Measurements from ENCODE around the gene ABCD3.

ABCD3 gene

GRCh38 chr1:94527447-94528031, 109.3 kb downstream of the ABCD3 start:
- Histone ChIP-seq H3K4me3 (ENCODE audit: low read length in 2 of 2) (no peak overlapping the region), H3K9ac (ENCODE audit: low read depth, low read length, poor library complexity) (no peak overlapping the region), H3K4me1 (ENCODE audit: control insufficient read depth in 2 of 2, insufficient read depth in 1 of 2, low read depth in 1 of 2, low read length in 2 of 2) (peaks cover 0 to 8% of the 10 kb centered on the region in 2 donors), H3K79me1 (ENCODE audit: low read depth, low read length) (no peaks in the 10 kb centered on the region), H2BK120ac (ENCODE audit: low read depth, low read length) (no peak overlapping the region), H3K4ac (ENCODE audit: low read length) (no peak overlapping the region), H2AFZ (ENCODE audit: low read length) (no peak overlapping the region), H4K8ac (ENCODE audit: low read depth, low read length) (no peak overlapping the region), H2BK15ac (ENCODE audit: low read length) (no peak overlapping the region), H2BK12ac (ENCODE audit: low read length) (no peak overlapping the region), H3K27ac (replicated peaks; ENCODE audit: low read length) (no peak overlapping the region), H3K14ac (ENCODE audit: low read length) (no peak overlapping the region), H3K18ac (ENCODE audit: low read length) (no peak overlapping the region), H3K23ac (ENCODE audit: low read depth, low read length, poor library complexity) (no peak overlapping the region), H3K36me3 (replicated peaks in 1 of 2; ENCODE audit: control insufficient read depth in 2 of 2, insufficient read depth in 2 of 2, low read length in 2 of 2) (peaks cover 2 to 41% of the 10 kb centered on the region in 2 donors), H3K4me2 (ENCODE audit: insufficient read depth, low read length, poor library complexity, severe bottlenecking) (no peak overlapping the region), H2AK5ac (ENCODE audit: low read depth, low read length) (no peak overlapping the region), H3K27me3 (ENCODE audit: control insufficient read depth in 3 of 3, insufficient read depth in 3 of 3, low read depth in 1 of 3, low read length in 3 of 3) (no peaks in the 10 kb centered on the region), H2BK5ac (ENCODE audit: low read length) (no peak overlapping the region), H3K9me3 (replicated peaks in 1 of 2; ENCODE audit: control insufficient read depth in 2 of 2, insufficient read depth in 1 of 2, low read depth in 1 of 2, low read length in 2 of 2) (peaks cover 0 to 10% of the 10 kb centered on the region in 2 donors), H4K91ac (ENCODE audit: low read depth, low read length, poor library complexity) (no peak overlapping the region)
- WGBS, 2 donors (ENCODE audit: extremely low coverage in 2 of 2, insufficient read length in 2 of 2, insufficient replicate concordance in 1 of 2) = no CpG with 5 or more reads among the region's 1 CpG
- DNase-seq (ENCODE audit: low spot score) = no peak

- DNase-seq (ENCODE audit: low spot score) = no peak
These were observed 110.1 kb downstream of the ABCD3 start for GRCh38 chr1:94528299-94528698.

GRCh38 chr1:94528826-94529225, 110.6 kb downstream of the ABCD3 start:
- H3K4me2 ChIP-seq (ENCODE audit: insufficient read depth, low read length, poor library complexity, severe bottlenecking) = no peak overlapping the region
- no peaks in the 10 kb centered on the region for H3K27me3 ChIP-seq (ENCODE audit: control insufficient read depth in 3 of 3, insufficient read depth in 3 of 3, low read depth in 1 of 3, low read length in 3 of 3)
- no peak overlapping the region for H3K9ac ChIP-seq (ENCODE audit: low read depth, low read length, poor library complexity)
- H3K4me3 ChIP-seq (ENCODE audit: low read length in 2 of 2) = no peak overlapping the region
- H3K36me3 ChIP-seq (replicated peaks in 1 of 2; ENCODE audit: control insufficient read depth in 2 of 2, insufficient read depth in 2 of 2, low read length in 2 of 2) = peaks cover 2 to 54% of the 10 kb centered on the region in 2 donors
- no peak overlapping the region for H3K4ac ChIP-seq (ENCODE audit: low read length)
- H3K27ac ChIP-seq (replicated peaks; ENCODE audit: low read length) = no peak overlapping the region
- no peak overlapping the region for H2BK120ac ChIP-seq (ENCODE audit: low read depth, low read length)
- H2BK15ac ChIP-seq (ENCODE audit: low read length) = no peak overlapping the region
- peaks cover 0 to 8% of the 10 kb centered on the region in 2 donors for H3K4me1 ChIP-seq (ENCODE audit: control insufficient read depth in 2 of 2, insufficient read depth in 1 of 2, low read depth in 1 of 2, low read length in 2 of 2)
- no peak overlapping the region for H2AK5ac ChIP-seq (ENCODE audit: low read depth, low read length)
- H2BK5ac ChIP-seq (ENCODE audit: low read length) = no peak overlapping the region
- H3K79me1 ChIP-seq (ENCODE audit: low read depth, low read length) = no peaks in the 10 kb centered on the region
- no peak overlapping the region for H3K14ac ChIP-seq (ENCODE audit: low read length)
- H3K18ac ChIP-seq (ENCODE audit: low read length) = no peak overlapping the region
- DNase-seq (ENCODE audit: low spot score) = no peak
- no CpG with 5 or more reads among the region's 5 CpGs for WGBS, 2 donors (ENCODE audit: extremely low coverage in 2 of 2, insufficient read length in 2 of 2, insufficient replicate concordance in 1 of 2)
- no peak overlapping the region for H4K8ac ChIP-seq (ENCODE audit: low read depth, low read length)
- H2AFZ ChIP-seq (ENCODE audit: low read length) = no peak overlapping the region
- H3K23ac ChIP-seq (ENCODE audit: low read depth, low read length, poor library complexity) = no peak overlapping the region
- H2BK12ac ChIP-seq (ENCODE audit: low read length) = no peak overlapping the region
- H3K9me3 ChIP-seq (replicated peaks in 1 of 2; ENCODE audit: control insufficient read depth in 2 of 2, insufficient read depth in 1 of 2, low read depth in 1 of 2, low read length in 2 of 2) = peaks cover 0 to 10% of the 10 kb centered on the region in 2 donors
- H4K91ac ChIP-seq (ENCODE audit: low read depth, low read length, poor library complexity) = no peak overlapping the region

More at GRCh38 chr1:94528299-94528698, 110.1 kb downstream of the ABCD3 start:
- Histone ChIP-seq H3K4me2 (ENCODE audit: insufficient read depth, low read length, poor library complexity, severe bottlenecking) (no peak overlapping the region), H3K4me1 (ENCODE audit: control insufficient read depth in 2 of 2, insufficient read depth in 1 of 2, low read depth in 1 of 2, low read length in 2 of 2) (peaks cover 0 to 8% of the 10 kb centered on the region in 2 donors), H4K8ac (ENCODE audit: low read depth, low read length) (no peak overlapping the region), H2BK15ac (ENCODE audit: low read length) (no peak overlapping the region), H3K27me3 (ENCODE audit: control insufficient read depth in 3 of 3, insufficient read depth in 3 of 3, low read depth in 1 of 3, low read length in 3 of 3) (no peaks in the 10 kb centered on the region), H3K4me3 (ENCODE audit: low read length in 2 of 2) (no peak overlapping the region), H3K36me3 (replicated peaks in 1 of 2; ENCODE audit: control insufficient read depth in 2 of 2, insufficient read depth in 2 of 2, low read length in 2 of 2) (peaks cover 2 to 49% of the 10 kb centered on the region in 2 donors), H2BK5ac (ENCODE audit: low read length) (no peak overlapping the region), H3K14ac (ENCODE audit: low read length) (no peak overlapping the region), H3K18ac (ENCODE audit: low read length) (no peak overlapping the region), H2BK12ac (ENCODE audit: low read length) (no peak overlapping the region), H2AFZ (ENCODE audit: low read length) (no peak overlapping the region), H3K9ac (ENCODE audit: low read depth, low read length, poor library complexity) (no peak overlapping the region), H3K4ac (ENCODE audit: low read length) (no peak overlapping the region), H2AK5ac (ENCODE audit: low read depth, low read length) (no peak overlapping the region), H3K27ac (replicated peaks; ENCODE audit: low read length) (no peak overlapping the region), H3K9me3 (replicated peaks in 1 of 2; ENCODE audit: control insufficient read depth in 2 of 2, insufficient read depth in 1 of 2, low read depth in 1 of 2, low read length in 2 of 2) (peaks cover 0 to 10% of the 10 kb centered on the region in 2 donors), H3K23ac (ENCODE audit: low read depth, low read length, poor library complexity) (no peak overlapping the region), H2BK120ac (ENCODE audit: low read depth, low read length) (no peak overlapping the region), H4K91ac (ENCODE audit: low read depth, low read length, poor library complexity) (no peak overlapping the region), H3K79me1 (ENCODE audit: low read depth, low read length) (no peaks in the 10 kb centered on the region)
- WGBS, 2 donors (ENCODE audit: extremely low coverage in 2 of 2, insufficient read length in 2 of 2, insufficient replicate concordance in 1 of 2) = no CpG with 5 or more reads among the region's 1 CpG

GRCh38 chr1:94529416-94529815, 111.2 kb downstream of the ABCD3 start:
- Histone ChIP-seq H3K4me2 (ENCODE audit: insufficient read depth, low read length, poor library complexity, severe bottlenecking) (no peak overlapping the region), H3K4ac (ENCODE audit: low read length) (no peak overlapping the region), H4K8ac (ENCODE audit: low read depth, low read length) (no peak overlapping the region), H2BK120ac (ENCODE audit: low read depth, low read length) (no peak overlapping the region), H3K9me3 (replicated peaks in 1 of 2; ENCODE audit: control insufficient read depth in 2 of 2, insufficient read depth in 1 of 2, low read depth in 1 of 2, low read length in 2 of 2) (peaks cover 0 to 10% of the 10 kb centered on the region in 2 donors), H3K9ac (ENCODE audit: low read depth, low read length, poor library complexity) (no peak overlapping the region), H3K4me1 (ENCODE audit: control insufficient read depth in 2 of 2, insufficient read depth in 1 of 2, low read depth in 1 of 2, low read length in 2 of 2) (peaks cover 0 to 8% of the 10 kb centered on the region in 2 donors), H3K27ac (replicated peaks; ENCODE audit: low read length) (no peak overlapping the region), H2BK5ac (ENCODE audit: low read length) (no peak overlapping the region), H3K18ac (ENCODE audit: low read length) (no peak overlapping the region), H3K4me3 (ENCODE audit: low read length in 2 of 2) (no peak overlapping the region), H3K27me3 (ENCODE audit: control insufficient read depth in 3 of 3, insufficient read depth in 3 of 3, low read depth in 1 of 3, low read length in 3 of 3) (no peaks in the 10 kb centered on the region), H3K14ac (ENCODE audit: low read length) (no peak overlapping the region), H2AFZ (ENCODE audit: low read length) (no peak overlapping the region), H2AK5ac (ENCODE audit: low read depth, low read length) (no peak overlapping the region), H4K91ac (ENCODE audit: low read depth, low read length, poor library complexity) (no peak overlapping the region), H3K36me3 (replicated peaks in 1 of 2; ENCODE audit: control insufficient read depth in 2 of 2, insufficient read depth in 2 of 2, low read length in 2 of 2) (peaks cover 2 to 59% of the 10 kb centered on the region in 2 donors), H2BK12ac (ENCODE audit: low read length) (no peak overlapping the region), H3K79me1 (ENCODE audit: low read depth, low read length) (no peaks in the 10 kb centered on the region), H2BK15ac (ENCODE audit: low read length) (no peak overlapping the region), H3K23ac (ENCODE audit: low read depth, low read length, poor library complexity) (no peak overlapping the region)
- DNase-seq (ENCODE audit: low spot score) = no peak
- no CpG with 5 or more reads among the region's 2 CpGs for WGBS, 2 donors (ENCODE audit: extremely low coverage in 2 of 2, insufficient read length in 2 of 2, insufficient replicate concordance in 1 of 2)
